Panc1 (cell line): ENCODE data around the gene CSNK1E. TPM values are rescaled to one million over a fixed set of nuclear protein-coding genes. Genes with fewer than 3 reads are reported as not detected.

Source experiments
- ATAC-seq: fragments of 200-7000 bp; cut with Tn5 transposase; 2 replicates; pipeline ENCODE4 v1.9.1; 2020; ENCODE audit warnings: mild to moderate bottlenecking, moderate library complexity
- BruUV-seq: library from RNA; stranded (reverse); fragments of 400-500 nt; replicated peaks from 2 replicates; lab custom pipeline; 2021; lab: Mats Ljungman, UMichigan
- CTCF ChIA-PET: fragments of 300-600 bp; sonication (Branson Sonifier 250); formaldehyde crosslinking; loops from one replicate; lab custom pipeline; 2022; ENCODE audit warnings: antibody characterized with exemption; lab: Charles Lee
- POLR2A ChIA-PET: fragments of 300-600 bp; sonication (Branson Sonifier 250); formaldehyde crosslinking; loops from one replicate; lab custom pipeline; 2022; ENCODE audit warnings: antibody characterized with exemption; lab: Charles Lee
- DNase-seq: peaks from one replicate; pipeline ENCODE4 v3.0.0-alpha.2; 2010; ENCODE audit warnings: low read depth, low spot score
- H3K27ac ChIP-seq: 2 replicates; pipeline ENCODE4 v1.5.1; 2011; ENCODE audit warnings: mild to moderate bottlenecking, low read length, inconsistent platforms
- H3K27me3 ChIP-seq: fragments of 200-500 bp; sonication (Bioruptor generic); 2 replicates; pipeline ENCODE4 v1.6.0; 2014; ENCODE audit warnings: low read length, inconsistent platforms; ENCODE audit not compliant: control insufficient read depth, insufficient read depth
- H3K36me3 ChIP-seq: fragments of 200-500 bp; sonication (Bioruptor generic); 2 replicates; pipeline ENCODE4 v1.5.1; 2014; ENCODE audit warnings: inconsistent platforms, mild to moderate bottlenecking, low read length, moderate library complexity; ENCODE audit not compliant: control insufficient read depth, insufficient read depth
- H3K4me1 ChIP-seq: 2 replicates; pipeline ENCODE4 v1.5.1; 2011; ENCODE audit warnings: inconsistent platforms, mild to moderate bottlenecking, low read length, moderate library complexity; ENCODE audit not compliant: control insufficient read depth, insufficient read depth
- H3K4me3 ChIP-seq, 2 experiments: 2 replicates each; pipeline ENCODE4 v1.5.1; 2011 to 2012; ENCODE audit warnings: low read depth in 2 of 2, low read length in 2 of 2, mild to moderate bottlenecking in 2 of 2, inconsistent platforms in 1 of 2, moderate library complexity in 1 of 2
- H3K9me3 ChIP-seq: fragments of 200-500 bp; sonication (Bioruptor generic); 2 replicates; pipeline ENCODE4 v1.5.1; 2014; ENCODE audit warnings: low read depth, mild to moderate bottlenecking, inconsistent platforms, low read length, moderate library complexity; ENCODE audit not compliant: control insufficient read depth, insufficient read depth
- CTCF ChIP-seq: fragments of 450-650 bp; IDR thresholded peaks from 2 replicates; pipeline ENCODE4 v1.5.1; 2017; ENCODE audit warnings: mild to moderate bottlenecking
- POLR2AphosphoS5 ChIP-seq: IDR thresholded peaks from 2 replicates; pipeline ENCODE4 v1.6.1; 2012; ENCODE audit warnings: mild to moderate bottlenecking, low read depth, low read length, moderate library complexity
- REST ChIP-seq, 2 experiments: IDR thresholded peaks; 2 replicates each; pipeline ENCODE4 v1.6.1; 2011 to 2012; ENCODE audit warnings: low read depth in 2 of 2, control low read depth in 1 of 2, low read length in 1 of 2, mild to moderate bottlenecking in 1 of 2, moderate library complexity in 1 of 2; ENCODE audit not compliant: insufficient read depth in 1 of 2
- SIN3A ChIP-seq: IDR thresholded peaks from 2 replicates; pipeline ENCODE4 v1.6.1; 2012; ENCODE audit warnings: low read depth, mild to moderate bottlenecking, low read length, moderate library complexity, borderline replicate concordance; ENCODE audit not compliant: insufficient read depth
- TCF7L2 ChIP-seq: IDR thresholded peaks from 2 replicates; pipeline ENCODE4 v1.6.1; 2011; ENCODE audit warnings: mild to moderate bottlenecking, low read depth, low read length, inconsistent platforms
- in situ Hi-C: cut with HindIII; loops from 2 replicates; pipeline ENCODE4 v1.10.0; 2016; ENCODE audit warnings: low sequenced_read_pairs, low pct_unique_long_range_greater_than_20kb
- intact Hi-C: fragments of 100-400 bp; cut with micrococcal nuclease; formaldehyde crosslinking; loops from one replicate; pipeline ENCODE4 v1.10.0; 2022; ENCODE audit not compliant: unreplicated experiment
- total RNA-seq: library from RNA; stranded (reverse); gene quantifications from one replicate; pipeline ENCODE4 v1.2.1, GENCODE V29; 2021; ENCODE audit not compliant: unreplicated experiment

The CSNK1E gene
- total RNA-seq, 1 experiment from 2014 or later, result 115 TPM

- POLR2A ChIA-PET, result interaction anchor here (0.7 kb wide), 1 partner anchor 293 kb away, joined by 6 read pairs; no protein-coding TSS in a partner anchor
- Histone ChIP-seq H3K36me3 (peaks cover 5% of the 10 kb centered on the region; the same call in 1 of the 2 replicates), H3K27ac (peak overlapping the region; percentile 89), H3K27me3 (no peaks in the 10 kb centered on the region), H3K4me1 (peaks cover 19% of the 10 kb centered on the region), H3K4me3 (no peak overlapping the region), H3K9me3 (no peaks in the 10 kb centered on the region)
- DNase-seq, result no peak
- in situ Hi-C loops, result no loop called here
- intact Hi-C loops, result no loop called here
- no peak for ATAC-seq
- TF ChIP-seq CTCF, result no peak
- TF ChIP-seq TCF7L2, result no peak
- no peak for TF ChIP-seq REST (IDR thresholded peaks at IDR 0.05; ENCODE audit: insufficient read depth in 1 of 2, low read depth in 2 of 2, low read length in 1 of 2)
- TF ChIP-seq POLR2AphosphoS5, result no peak
- TF ChIP-seq SIN3A, result no peak
- CTCF ChIA-PET, result interaction anchor here (0.7 kb wide), 1 partner anchor 22 kb away, joined by 4 read pairs; no protein-coding TSS in a partner anchor
- BruUV-seq, result no TSS peak
These were observed 1.9 kb upstream of the CSNK1E start for GRCh38 chr22:38318792-38319773.

- Histone ChIP-seq H3K9me3 (no peaks in the 10 kb centered on the region), H3K27ac (peak overlapping the region; percentile 89), H3K27me3 (no peaks in the 10 kb centered on the region), H3K36me3 (peaks cover 5% of the 10 kb centered on the region; the same call in 1 of the 2 replicates), H3K4me3 (peak overlapping the region; percentile 44 to 59), H3K4me1 (peaks cover 25% of the 10 kb centered on the region)
- in situ Hi-C loops, result no loop called here
- POLR2A ChIA-PET, result interaction anchor here (0.7 kb wide), 1 partner anchor 294 kb away, joined by 6 read pairs; no protein-coding TSS in a partner anchor
- CTCF ChIA-PET, result interaction anchor here (0.7 kb wide), 1 partner anchor 266 kb away, joined by 5 read pairs; no protein-coding TSS in a partner anchor
- DNase-seq, result peak; percentile 77
- intact Hi-C loops, result no loop called here
- ATAC-seq, result peak; percentile 70
- TF ChIP-seq POLR2AphosphoS5 (no peak; the same call in 1 of the 2 replicates), CTCF (no peak), REST (IDR thresholded peaks at IDR 0.05; ENCODE audit: insufficient read depth in 1 of 2, low read depth in 2 of 2, low read length in 1 of 2) (no peak), TCF7L2 (no peak), SIN3A (no peak)
- no TSS peak for BruUV-seq
These were observed 922 bp upstream of the CSNK1E start for GRCh38 chr22:38317995-38318715.
